Keratinocyte (primary cell): ENCODE measurements around the gene THBS2.

ENCODE experiments used
- EZH2 ChIP-seq: IDR thresholded peaks from one replicate; pipeline ENCODE4 v1.6.1; 2012; ENCODE audit warnings: inconsistent platforms, mild to moderate bottlenecking, low read length, moderate library complexity
- TF ChIP-seq, protein P1 (sequence below), 3 experiments: IDR thresholded peaks in 1 of 3; conservative IDR thresholded peaks in 1 of 3; optimal IDR thresholded peaks in 1 of 3; 2 replicates in 2 of 3; 3 replicates in 1 of 3; pipeline versions ENCODE3 to v1.5.1; 2011; ENCODE audit warnings: low read length in 3 of 3, mild to moderate bottlenecking in 3 of 3, moderate library complexity in 2 of 3, control low read depth in 1 of 3, inconsistent platforms in 1 of 3; ENCODE audit not compliant: insufficient read depth in 2 of 3; ENCODE audit errors: extremely low read depth in 1 of 3

- TF ChIP-seq, protein P1, sequence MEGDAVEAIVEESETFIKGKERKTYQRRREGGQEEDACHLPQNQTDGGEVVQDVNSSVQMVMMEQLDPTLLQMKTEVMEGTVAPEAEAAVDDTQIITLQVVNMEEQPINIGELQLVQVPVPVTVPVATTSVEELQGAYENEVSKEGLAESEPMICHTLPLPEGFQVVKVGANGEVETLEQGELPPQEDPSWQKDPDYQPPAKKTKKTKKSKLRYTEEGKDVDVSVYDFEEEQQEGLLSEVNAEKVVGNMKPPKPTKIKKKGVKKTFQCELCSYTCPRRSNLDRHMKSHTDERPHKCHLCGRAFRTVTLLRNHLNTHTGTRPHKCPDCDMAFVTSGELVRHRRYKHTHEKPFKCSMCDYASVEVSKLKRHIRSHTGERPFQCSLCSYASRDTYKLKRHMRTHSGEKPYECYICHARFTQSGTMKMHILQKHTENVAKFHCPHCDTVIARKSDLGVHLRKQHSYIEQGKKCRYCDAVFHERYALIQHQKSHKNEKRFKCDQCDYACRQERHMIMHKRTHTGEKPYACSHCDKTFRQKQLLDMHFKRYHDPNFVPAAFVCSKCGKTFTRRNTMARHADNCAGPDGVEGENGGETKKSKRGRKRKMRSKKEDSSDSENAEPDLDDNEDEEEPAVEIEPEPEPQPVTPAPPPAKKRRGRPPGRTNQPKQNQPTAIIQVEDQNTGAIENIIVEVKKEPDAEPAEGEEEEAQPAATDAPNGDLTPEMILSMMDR (optimal IDR thresholded peaks at IDR 0.05 in 1 of 3, IDR thresholded peaks at IDR 0.05 in 1 of 3, conservative IDR thresholded peaks at IDR 0.05 in 1 of 3; ENCODE audit: extremely low read depth in 1 of 3, insufficient read depth in 2 of 3, low read length in 3 of 3) = no peak
- TF ChIP-seq EZH2 = no peak
Measured at GRCh38 chr6:169171951-169172350, 81.7 kb downstream of the THBS2 start.
